ENCODE results near the gene COX6A1. TPM values are rescaled to one million over a fixed set of nuclear protein-coding genes. Genes with fewer than 3 reads are reported as not detected.
A peak's percentile ranks its signal among the peaks of the same experiment; 100 is the strongest.
"Not testable (repeated sequence)": the region's sequence is repeated elsewhere in the genome, so short reads cannot be mapped to it uniquely, and the experiment has no call there.

Gene COX6A1
- total RNA-seq, 1 experiment from 2014 or later = 2,042 TPM

- H3F3A ChIP-seq (ENCODE audit: low read length, unreplicated experiment) = no peaks in the 10 kb centered on the region
- H3K9me3 ChIP-seq (ENCODE audit: low read length) = no peaks in the 10 kb centered on the region
- TF ChIP-seq CTCF (conservative IDR thresholded peaks at IDR 0.05; ENCODE audit: low read depth, low read length) (no peak), EZH2 (IDR thresholded peaks at IDR 0.05; ENCODE audit: low read length, unreplicated experiment) (no peak), EZH2phosphoT487 (IDR thresholded peaks at IDR 0.05; ENCODE audit: borderline replicate concordance, low read length) (no peak)
- H3K27ac ChIP-seq (ENCODE audit: low read length) = peak within 1 kb of the TSS; percentile 68
- no peaks in the 10 kb centered on the region for H3K9me2 ChIP-seq (replicated peaks; ENCODE audit: low read length)
- peak within 1 kb of the TSS; percentile 77 for H3K4me3 ChIP-seq (ENCODE audit: low read length)
- H3K4me1 ChIP-seq (ENCODE audit: insufficient read depth, low read length) = peaks cover 23% of the 10 kb centered on the region
- CTCF ChIA-PET = no interaction called here
- peaks cover 10% of the 10 kb centered on the region; the same call in 1 of the 2 replicates for H4K20me1 ChIP-seq (ENCODE audit: low read length)
- no peaks in the 10 kb centered on the region for H3K27me3 ChIP-seq (ENCODE audit: low read length)
- H3K9ac ChIP-seq (ENCODE audit: low read length) = peak within 1 kb of the TSS; percentile 86
- POLR2A ChIA-PET (ENCODE audit: unreplicated experiment) = no interaction called here
- peaks cover 30% of the 10 kb centered on the region for H3K36me3 ChIP-seq (ENCODE audit: low read depth, low read length)
- ATAC-seq = peak; percentile 79
- peaks cover 83% of the 10 kb centered on the region for H3K79me2 ChIP-seq (ENCODE audit: low read length)
- peak; percentile 89 for DNase-seq
- H3K4me2 ChIP-seq (ENCODE audit: low read length) = peak within 1 kb of the TSS; percentile 79
- H2AFZ ChIP-seq (ENCODE audit: low read length) = peak within 1 kb of the TSS; percentile 71
- BruUV-seq (replicated peaks) = TSS peak; percentile 72
- intact Hi-C loops (cut with micrococcal nuclease) = no loop called here
Measured at GRCh38 chr12:120445911-120446843, 8.3 kb downstream of the COX6A1 start, which contains the start of the genes GATC and TRIAP1. GATC (plus strand) TSS chr12:120446444; CDS start chr12:120446481, 37 bp downstream. TRIAP1 (minus strand) TSS chr12:120446384; CDS start chr12:120446372, 12 bp downstream.

GRCh38 chr12:120446844-120447178 lies 8.9 kb downstream of the COX6A1 start:
- H3F3A ChIP-seq (ENCODE audit: low read length, unreplicated experiment); intact Hi-C loops (cut with micrococcal nuclease); H3K27me3 ChIP-seq (ENCODE audit: low read length); H3K9me3 ChIP-seq (ENCODE audit: low read length); H3K9me2 ChIP-seq (replicated peaks; ENCODE audit: low read length); H4K20me1 ChIP-seq (ENCODE audit: low read length); CTCF ChIA-PET; BruUV-seq (replicated peaks); ATAC-seq; DNase-seq; POLR2A ChIA-PET (ENCODE audit: unreplicated experiment): not testable (repeated sequence)
- Histone ChIP-seq H2AFZ (ENCODE audit: low read length) (peak overlapping the region; percentile 71), H3K4me2 (ENCODE audit: low read length) (peak overlapping the region; percentile 79), H3K4me3 (ENCODE audit: low read length) (peak overlapping the region; percentile 77), H3K36me3 (ENCODE audit: low read depth, low read length) (peaks cover 30% of the 10 kb centered on the region), H3K4me1 (ENCODE audit: insufficient read depth, low read length) (peaks cover 23% of the 10 kb centered on the region), H3K27ac (ENCODE audit: low read length) (peak overlapping the region; percentile 68), H3K79me2 (ENCODE audit: low read length) (peaks cover 81% of the 10 kb centered on the region), H3K9ac (ENCODE audit: low read length) (peak overlapping the region; percentile 86)

- peaks cover 13% of the 10 kb centered on the region; the same call in 1 of the 2 replicates for H4K20me1 ChIP-seq (ENCODE audit: low read length)
- H3K9me2 ChIP-seq (replicated peaks; ENCODE audit: low read length) = no peaks in the 10 kb centered on the region
- no peaks in the 10 kb centered on the region for H3K9me3 ChIP-seq (ENCODE audit: low read length)
- H2AFZ ChIP-seq (ENCODE audit: low read length) = no peak overlapping the region
- intact Hi-C loops (cut with micrococcal nuclease) = no loop called here
- ATAC-seq (no peak), DNase-seq (no peak)
- ChIA-PET POLR2A (ENCODE audit: unreplicated experiment) (no interaction called here), CTCF (interaction anchor here (0.7 kb wide), 1 partner anchor 454 kb away, joined by 7 read pairs; no protein-coding TSS in a partner anchor)
- H3F3A ChIP-seq (ENCODE audit: low read length, unreplicated experiment) = no peaks in the 10 kb centered on the region
- peaks cover 31% of the 10 kb centered on the region for H3K36me3 ChIP-seq (ENCODE audit: low read depth, low read length)
- no peak overlapping the region for H3K9ac ChIP-seq (ENCODE audit: low read length)
- H3K79me2 ChIP-seq (ENCODE audit: low read length) = peaks cover 78% of the 10 kb centered on the region
- no TSS peak for BruUV-seq (replicated peaks)
- peak overlapping the region; percentile 77 for H3K4me3 ChIP-seq (ENCODE audit: low read length)
- peaks cover 23% of the 10 kb centered on the region for H3K4me1 ChIP-seq (ENCODE audit: insufficient read depth, low read length)
- no peak for TF ChIP-seq EZH2phosphoT487 (IDR thresholded peaks at IDR 0.05; ENCODE audit: borderline replicate concordance, low read length)
- no peak for TF ChIP-seq CTCF (conservative IDR thresholded peaks at IDR 0.05; ENCODE audit: low read depth, low read length)
- TF ChIP-seq EZH2 (IDR thresholded peaks at IDR 0.05; ENCODE audit: low read length, unreplicated experiment) = no peak
- peak overlapping the region; percentile 79 for H3K4me2 ChIP-seq (ENCODE audit: low read length)
- H3K27ac ChIP-seq (ENCODE audit: low read length) = no peak overlapping the region
- H3K27me3 ChIP-seq (ENCODE audit: low read length) = no peaks in the 10 kb centered on the region
Measured at GRCh38 chr12:120447992-120448391, 10.1 kb downstream of the COX6A1 start.

GRCh38 chr12:120452524-120452923 lies 14.6 kb downstream of the COX6A1 start:
- Histone ChIP-seq H4K20me1 (ENCODE audit: low read length) (peaks cover 23% of the 10 kb centered on the region), H3K36me3 (ENCODE audit: low read depth, low read length) (peaks cover 48% of the 10 kb centered on the region), H3K79me2 (ENCODE audit: low read length) (peaks cover 38% of the 10 kb centered on the region)
- CTCF ChIA-PET = interaction anchor here (0.6 kb wide), 1 partner anchor 85 kb away, joined by 3 read pairs; no protein-coding TSS in a partner anchor
- BruUV-seq (replicated peaks); POLR2A ChIA-PET (ENCODE audit: unreplicated experiment); H3K4me1 ChIP-seq (ENCODE audit: insufficient read depth, low read length); H3K9me2 ChIP-seq (replicated peaks; ENCODE audit: low read length); H3K4me3 ChIP-seq (ENCODE audit: low read length); H3K27me3 ChIP-seq (ENCODE audit: low read length); intact Hi-C loops (cut with micrococcal nuclease); H2AFZ ChIP-seq (ENCODE audit: low read length); H3K9me3 ChIP-seq (ENCODE audit: low read length); H3K27ac ChIP-seq (ENCODE audit: low read length); H3K4me2 ChIP-seq (ENCODE audit: low read length); H3F3A ChIP-seq (ENCODE audit: low read length, unreplicated experiment); H3K9ac ChIP-seq (ENCODE audit: low read length); ATAC-seq: not testable (repeated sequence)
- DNase-seq = peak; percentile 29

All from PC-3 (cell line).